GM12878 (cell line): ENCODE data around the gene SETBP1. TPM values are rescaled to one million over a fixed set of nuclear protein-coding genes. Genes with fewer than 3 reads are reported as not detected.

Source experiments
- ATAC-seq: fragments of 200-7000 bp; cut with Tn5 transposase; 3 replicates; pipeline ENCODE4 v1.9.1; 2020; ENCODE audit warnings: mild to moderate bottlenecking, moderate library complexity
- BruUV-seq: library from RNA; stranded (reverse); fragments of 400-500 nt; replicated peaks from 2 replicates; lab custom pipeline; 2021; lab: Mats Ljungman, UMichigan
- CTCF ChIA-PET: fragments of 300-600 bp; sonication (Branson Sonifier 250); formaldehyde crosslinking; extraction: SDS; loops from one replicate; lab custom pipeline; 2021; ENCODE audit warnings: inconsistent platforms; lab: Yijun Ruan, JAX
- POLR2A ChIA-PET: fragments of 350-600 bp; formaldehyde crosslinking; extraction: SDS; loops from one replicate; lab custom pipeline; 2021; ENCODE audit warnings: inconsistent platforms; lab: Charles Lee
- RAD21 ChIA-PET: fragments of 300-600 bp; sonication (Branson Sonifier 250); formaldehyde crosslinking; loops from one replicate; lab custom pipeline; 2023; ENCODE audit warnings: antibody characterized with exemption; ENCODE audit not compliant: unreplicated experiment; lab: Charles Lee
- SMC1A ChIA-PET: fragments of 300-600 bp; sonication (Branson Sonifier 250); formaldehyde crosslinking; loops from one replicate; lab custom pipeline; 2023; ENCODE audit not compliant: unreplicated experiment, uncharacterized antibody; lab: Charles Lee
- DNase-seq: peaks from one replicate; pipeline ENCODE4 v3.0.0-alpha.2; 2011; ENCODE audit warnings: low read depth, low spot score
- FAIRE-seq: peaks from 3 replicates; lab custom pipeline; 2011; peaks lifted over from hg19 to GRCh38; lab: Jason Lieb, UNC
- H2AFZ ChIP-seq: 2 replicates; pipeline ENCODE4 v1.6.0; 2011; ENCODE audit warnings: low read depth, low read length, control low read depth; ENCODE audit not compliant: control insufficient read depth
- H3K27ac ChIP-seq: 2 replicates; pipeline ENCODE4 v1.5.1; 2011; ENCODE audit warnings: control low read depth; ENCODE audit not compliant: control insufficient read depth, insufficient read depth
- H3K27me3 ChIP-seq, 2 experiments: replicated peaks in 1 of 2; 2 replicates each; pipeline versions ENCODE4 v1.6.0 to v1.6.1; 2011; ENCODE audit warnings: low read length in 1 of 2; ENCODE audit not compliant: control insufficient read depth in 2 of 2, insufficient read depth in 2 of 2
- H3K36me3 ChIP-seq, 2 experiments: 2 replicates each; pipeline ENCODE4 v1.5.1; 2011; ENCODE audit warnings: low read length in 1 of 2; ENCODE audit not compliant: control insufficient read depth in 2 of 2, insufficient read depth in 2 of 2
- H3K4me1 ChIP-seq: 2 replicates; pipeline ENCODE4 v1.6.1; 2011; ENCODE audit warnings: mild to moderate bottlenecking, low read length, moderate library complexity, mixed read lengths; ENCODE audit not compliant: control insufficient read depth, insufficient read depth
- H3K4me2 ChIP-seq: 2 replicates; pipeline ENCODE4 v1.6.0; 2011; ENCODE audit warnings: control low read depth; ENCODE audit not compliant: control insufficient read depth, insufficient read depth
- H3K4me3 ChIP-seq: fragments of 200-600 bp; sonication (generic); 2 replicates; pipeline ENCODE4 v1.5.1; 2016
- H3K79me2 ChIP-seq: 2 replicates; pipeline ENCODE4 v1.6.0; 2011; ENCODE audit warnings: low read length; ENCODE audit not compliant: control insufficient read depth, insufficient read depth
- H3K9ac ChIP-seq: 2 replicates; pipeline ENCODE4 v1.8.0; 2011; ENCODE audit warnings: low read length, control low read depth, mixed read lengths; ENCODE audit not compliant: control insufficient read depth, insufficient read depth
- H3K9me3 ChIP-seq: replicated peaks from 3 replicates; pipeline ENCODE4 v1.5.1; 2011; ENCODE audit warnings: mild to moderate bottlenecking, low read length; ENCODE audit not compliant: control insufficient read depth, insufficient read depth
- H4K20me1 ChIP-seq: 2 replicates; pipeline ENCODE4 v1.6.0; 2011; ENCODE audit not compliant: control insufficient read depth, insufficient read depth
- ASH2L ChIP-seq: fragments of 300-600, 200-600 bp; sonication (generic); IDR thresholded peaks from 2 replicates; pipeline ENCODE4 v1.6.1; 2017; ENCODE audit warnings: low read depth, mild to moderate bottlenecking, borderline replicate concordance
- MEF2A ChIP-seq: IDR thresholded peaks from 2 replicates; pipeline ENCODE4 v1.6.1; 2011; ENCODE audit warnings: low read depth, mild to moderate bottlenecking, low read length, moderate library complexity; ENCODE audit not compliant: insufficient read depth
- MYC ChIP-seq: IDR thresholded peaks from 2 replicates; pipeline ENCODE4 v1.6.1; 2011; ENCODE audit warnings: mild to moderate bottlenecking, low read length, moderate library complexity, inconsistent platforms; ENCODE audit not compliant: insufficient read depth, insufficient replicate concordance, insufficient read length, severe bottlenecking
- PAX8 ChIP-seq: fragments of 450-650 bp; IDR thresholded peaks from 2 replicates; pipeline ENCODE4 v1.6.1; 2017; ENCODE audit warnings: mild to moderate bottlenecking, moderate library complexity
- RELA ChIP-seq: fragments of 450-650 bp; IDR thresholded peaks from 2 replicates; pipeline ENCODE4 v1.8.0; 2014; ENCODE audit warnings: borderline replicate concordance; ENCODE audit not compliant: partially characterized antibody
- SMARCA5 ChIP-seq: fragments of 450-650 bp; IDR thresholded peaks from 2 replicates; pipeline ENCODE4 v1.6.1; 2017; ENCODE audit warnings: mild to moderate bottlenecking
- SREBF2 ChIP-seq: IDR thresholded peaks from 2 replicates; pipeline ENCODE4 v1.6.1; 2012; ENCODE audit warnings: mild to moderate bottlenecking, low read length
- STAT3 ChIP-seq: IDR thresholded peaks from 2 replicates; pipeline ENCODE4 v1.6.1; 2011; ENCODE audit warnings: low read depth, low read length, improper control_type of control experiment
- WRNIP1 ChIP-seq: IDR thresholded peaks from 2 replicates; pipeline ENCODE4 v1.6.1; 2011; ENCODE audit warnings: low read depth, low read length, improper control_type of control experiment, borderline replicate concordance
- ZNF622 ChIP-seq: fragments of 450-650 bp; IDR thresholded peaks from 2 replicates; pipeline ENCODE4 v1.6.1; 2017; ENCODE audit warnings: mild to moderate bottlenecking, inconsistent platforms
- WGBS: methylation state at CpG from one replicate; pipeline ENCODE4 v1.1.6; 2016; ENCODE audit warnings: low lambda C conversion rate; ENCODE audit not compliant: insufficient replicate concordance, insufficient coverage; ENCODE audit errors: missing lambda C conversion rate; 5-methylcytosine and 5-hydroxymethylcytosine counted together
- in situ Hi-C: fragments of 300-500 bp; cut with MboI; formaldehyde crosslinking; loops from 9 replicates; pipeline ENCODE4 v1.14.3; 2018; ENCODE audit warnings: mixed read lengths
- intact Hi-C: fragments of 100-400 bp; cut with micrococcal nuclease; formaldehyde crosslinking; loops from one replicate; pipeline ENCODE4 v1.14.2; 2022; ENCODE audit not compliant: unreplicated experiment
- polyA plus RNA-seq, 11 experiments: library from polyadenylated mRNA; depleted of rRNA in 4 of 11; unstranded in 6 of 11; stranded (reverse) in 5 of 11; fragments of >200 nt; fragmentation: Nextera tagmentation in 4 of 11; fragmentation: Illumina TruSeq in 1 of 11; extraction: Ambion mirVana in 4 of 11; extraction: Trizol in 1 of 11; gene quantifications; 1 replicate in 1 of 11; 2 replicates in 10 of 11; pipeline versions ENCODE4 v1.2.1 to v1.2.3, GENCODE V29; 2011 to 2016; ENCODE audit warnings: inconsistent platforms in 2 of 11, missing spikeins in 2 of 11, low read depth in 1 of 11
- total RNA-seq, 4 experiments: library from RNA; depleted of rRNA in 3 of 4; stranded (reverse); fragments of >200 nt in 3 of 4; fragmentation: Illumina TruSeq in 1 of 4; extraction: Trizol in 1 of 4; gene quantifications; 2 replicates each; pipeline versions ENCODE4 v1.2.1 to v1.2.3, GENCODE V29; 2013 to 2021

The SETBP1 gene
- total and polyA plus RNA-seq, 10 of the 15 experiments (the other 5 are each of a cell fraction or from before 2014, with no cell fraction given): 0.99 to 29.7 (median 8.3) TPM

DNA sequence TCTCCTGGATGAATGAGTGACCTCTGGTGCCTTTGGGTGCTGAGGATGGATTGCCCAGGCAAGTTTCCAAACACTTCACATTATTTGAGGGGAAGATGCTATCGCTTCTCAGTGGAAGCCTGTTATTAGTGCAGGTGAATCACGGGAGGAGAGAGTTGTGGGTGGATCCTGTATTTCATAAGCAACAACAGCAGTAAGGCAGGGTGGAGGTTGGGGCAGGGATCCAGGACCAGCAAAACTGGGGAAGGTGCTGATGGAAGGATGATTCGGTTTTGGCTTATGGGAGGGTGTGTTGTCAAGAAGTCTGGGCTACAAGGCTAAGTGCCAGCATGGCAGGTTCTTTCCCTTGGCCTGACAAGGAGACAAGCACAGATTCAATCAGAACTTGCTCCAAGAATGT, 37.7 kb upstream of the SETBP1 start:
- no TSS peak for BruUV-seq
- in situ Hi-C loops: no loop called here
- SMC1A ChIA-PET: no interaction called here
- Histone ChIP-seq H3K9ac (no peak overlapping the region), H2AFZ (no peak overlapping the region), H4K20me1 (no peaks in the 10 kb centered on the region), H3K27ac (no peak overlapping the region), H3K27me3 (no peaks in the 10 kb centered on the region; a peak in 2 of 4 replicates)
- no peak for FAIRE-seq
- intact Hi-C loops: no loop called here
- TF ChIP-seq ZNF622 (no peak), SREBF2 (no peak), MYC (no peak), PAX8 (no peak), STAT3 (no peak), RELA (no peak), MEF2A (no peak), SMARCA5 (no peak), WRNIP1 (no peak), ASH2L (no peak)
- TF ChIP-seq, all 136 proteins: peak for 0
- RAD21 ChIA-PET: no interaction called here
- Histone ChIP-seq H3K4me1 (no peaks in the 10 kb centered on the region), H3K36me3 (no peaks in the 10 kb centered on the region), H3K79me2 (no peaks in the 10 kb centered on the region), H3K4me2 (no peak overlapping the region), H3K4me3 (no peak overlapping the region), H3K9me3 (no peaks in the 10 kb centered on the region)
- no peak for DNase-seq
- POLR2A ChIA-PET: no interaction called here
- WGBS: 55% methylated on average over 3 of the region's 3 CpGs
- ATAC-seq: no peak
- CTCF ChIA-PET: interaction anchor here (1.0 kb wide), 1 partner anchor 10 kb away, joined by 3 read pairs; no protein-coding TSS in a partner anchor
